HG02571 (cell line): Measurements from ENCODE around the gene TBL3.
"Not testable (repeated sequence)": the region's sequence is repeated elsewhere in the genome, so short reads cannot be mapped to it uniquely, and the experiment has no call there.

Experiments used
- ATAC-seq: cut with Tn5 transposase; IDR thresholded peaks from one replicate; pipeline ENCODE4 v1.9.1; 2021; ENCODE audit warnings: mild to moderate bottlenecking, moderate library complexity; ENCODE audit not compliant: unreplicated experiment

TBL3 gene

GRCh38 chr16:1942810-1943726 lies 28.8 kb upstream of the TBL3 start, which contains the start of gene MSRB1:
TSS of gene MSRB1 (minus strand) at chr16:1943199. CDS start at chr16:1943156, 43 bp downstream.
- ATAC-seq: peak; percentile 89

GRCh38 chr16:1944612-1945199 lies 27.1 kb upstream of the TBL3 start:
- ATAC-seq: no peak

- ATAC-seq: no peak
Observed at GRCh38 chr16:1945559-1946391, 26.1 kb upstream of the TBL3 start.

GRCh38 chr16:1946495-1947368 lies 25.1 kb upstream of the TBL3 start:
- no peak for ATAC-seq

- no peak for ATAC-seq
Observed at GRCh38 chr16:1947369-1947670, 24.5 kb upstream of the TBL3 start.

GRCh38 chr16:1949507-1949906 lies 22.3 kb upstream of the TBL3 start:
- no peak for ATAC-seq

- ATAC-seq: no peak
Observed at GRCh38 chr16:1950047-1950446, 21.8 kb upstream of the TBL3 start.

- no peak for ATAC-seq
Observed at GRCh38 chr16:1950559-1950958, 21.3 kb upstream of the TBL3 start.

- ATAC-seq: no peak
Observed at GRCh38 chr16:1953734-1954133, 18.1 kb upstream of the TBL3 start.

- not testable (repeated sequence) for ATAC-seq
Observed at GRCh38 chr16:1957434-1958142, 14.3 kb upstream of the TBL3 start.

GRCh38 chr16:1958143-1958491 lies 13.7 kb upstream of the TBL3 start:
- ATAC-seq: not testable (repeated sequence)

- ATAC-seq: no peak
Observed at GRCh38 chr16:1958715-1959268, 13.1 kb upstream of the TBL3 start.

- ATAC-seq: peak; percentile 59
Observed at GRCh38 chr16:1959269-1960039, 12.4 kb upstream of the TBL3 start, which contains the start of gene NDUFB10. TSS of gene NDUFB10 (plus strand) at chr16:1959538. CDS start at chr16:1959625, 87 bp downstream.

GRCh38 chr16:1960665-1961630 lies 10.9 kb upstream of the TBL3 start:
- ATAC-seq: no peak

GRCh38 chr16:1961651-1962067 lies 10.2 kb upstream of the TBL3 start:
- ATAC-seq: no peak

GRCh38 chr16:1962161-1963153 lies 9.4 kb upstream of the TBL3 start:
- ATAC-seq: not testable (repeated sequence)
